Vagina (tissue), 2 donors: ENCODE measurements around the gene CCDC39. TPM values are rescaled to one million over a fixed set of nuclear protein-coding genes. Genes with fewer than 3 reads are reported as not detected.
"Not testable (repeated sequence)": the region's sequence is repeated elsewhere in the genome, so short reads cannot be mapped to it uniquely, and the experiment has no call there.

Source experiments
- DNase-seq, 2 donors: peaks; one replicate each; pipeline ENCODE4 v3.0.0-alpha.2; 2017; ENCODE audit errors: extremely low spot score in 2 of 2
- H3K27ac ChIP-seq: fragments of 200-600 bp; sonication (generic); one replicate; pipeline ENCODE4 v1.5.1; 2019
- H3K27me3 ChIP-seq: fragments of 200-600 bp; sonication (generic); one replicate; pipeline ENCODE4 v1.5.1; 2019
- H3K36me3 ChIP-seq, 2 donors: fragments of 200-600 bp; sonication (generic); one replicate each; pipeline ENCODE4 v1.5.1; 2017 to 2019
- H3K4me1 ChIP-seq: fragments of 200-600 bp; sonication (generic); one replicate; pipeline ENCODE4 v1.5.1; 2019
- H3K4me3 ChIP-seq, 2 donors: fragments of 200-600 bp; sonication (generic); 1 replicate in 1 of 2; 2 replicates in 1 of 2; pipeline ENCODE4 v1.5.1; 2016 to 2019
- H3K9me3 ChIP-seq: fragments of 200-600 bp; sonication (generic); one replicate; pipeline ENCODE4 v1.5.1; 2019
- POLR2A ChIP-seq, 2 donors: fragments of 450-650 bp; IDR thresholded peaks; one replicate each; pipeline ENCODE4 v1.6.1; 2017; ENCODE audit warnings: antibody characterized with exemption in 2 of 2, mild to moderate bottlenecking in 2 of 2, moderate library complexity in 2 of 2
- POLR2AphosphoS5 ChIP-seq, 2 donors: sonication (generic); formaldehyde crosslinking; IDR thresholded peaks; one replicate each; pipeline ENCODE4 v1.9.0; 2017; ENCODE audit warnings: antibody characterized with exemption in 2 of 2, mild to moderate bottlenecking in 2 of 2, low read depth in 1 of 2; ENCODE audit not compliant: insufficient read depth in 1 of 2
- intact Hi-C: fragments of 100-400 bp; cut with DNase I; formaldehyde crosslinking; loops from one replicate; pipeline ENCODE4 v1.15.1; 2023
- total RNA-seq: library from RNA; depleted of rRNA; stranded (reverse); fragments of >200 nt; gene quantifications from one replicate; pipeline ENCODE4 v1.2.3, GENCODE V29; 2016
- TF ChIP-seq, protein P1 (sequence below), 3 experiments: fragments of 450-650 bp in 2 of 3; fragments of 200-600 bp in 1 of 3; sonication (generic) in 1 of 3; IDR thresholded peaks; one replicate each; pipeline ENCODE4 v1.5.1; 2017 to 2019; ENCODE audit warnings: antibody characterized with exemption in 3 of 3, mild to moderate bottlenecking in 2 of 3, moderate library complexity in 2 of 3

The CCDC39 gene
- total RNA-seq, 1 donor from 2014 or later, result not detected

DNA sequence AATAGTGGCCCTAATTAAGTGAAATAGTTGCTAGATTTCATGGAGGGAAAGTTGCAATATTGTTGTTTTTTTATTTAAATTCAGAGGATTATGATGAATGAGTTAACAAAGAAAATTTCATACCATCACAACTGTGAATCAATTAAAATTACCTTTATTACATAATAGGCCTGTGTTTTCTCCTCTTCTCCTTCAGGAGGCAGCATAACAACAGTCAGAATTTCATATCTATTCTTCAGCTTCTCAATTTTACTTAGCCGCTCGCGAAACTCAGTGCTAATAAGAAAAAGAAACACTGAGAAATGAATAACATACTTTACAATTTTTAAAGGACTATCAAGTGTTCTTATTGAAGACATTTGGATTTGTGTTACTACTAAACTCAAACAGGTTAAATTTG lies 48.0 kb downstream of the CCDC39 start:
- no peaks in the 10 kb centered on the region for H3K36me3 ChIP-seq
- no peak for DNase-seq
- H3K4me1 ChIP-seq, result no peaks in the 10 kb centered on the region
- TF ChIP-seq, protein P1, sequence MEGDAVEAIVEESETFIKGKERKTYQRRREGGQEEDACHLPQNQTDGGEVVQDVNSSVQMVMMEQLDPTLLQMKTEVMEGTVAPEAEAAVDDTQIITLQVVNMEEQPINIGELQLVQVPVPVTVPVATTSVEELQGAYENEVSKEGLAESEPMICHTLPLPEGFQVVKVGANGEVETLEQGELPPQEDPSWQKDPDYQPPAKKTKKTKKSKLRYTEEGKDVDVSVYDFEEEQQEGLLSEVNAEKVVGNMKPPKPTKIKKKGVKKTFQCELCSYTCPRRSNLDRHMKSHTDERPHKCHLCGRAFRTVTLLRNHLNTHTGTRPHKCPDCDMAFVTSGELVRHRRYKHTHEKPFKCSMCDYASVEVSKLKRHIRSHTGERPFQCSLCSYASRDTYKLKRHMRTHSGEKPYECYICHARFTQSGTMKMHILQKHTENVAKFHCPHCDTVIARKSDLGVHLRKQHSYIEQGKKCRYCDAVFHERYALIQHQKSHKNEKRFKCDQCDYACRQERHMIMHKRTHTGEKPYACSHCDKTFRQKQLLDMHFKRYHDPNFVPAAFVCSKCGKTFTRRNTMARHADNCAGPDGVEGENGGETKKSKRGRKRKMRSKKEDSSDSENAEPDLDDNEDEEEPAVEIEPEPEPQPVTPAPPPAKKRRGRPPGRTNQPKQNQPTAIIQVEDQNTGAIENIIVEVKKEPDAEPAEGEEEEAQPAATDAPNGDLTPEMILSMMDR (IDR thresholded peaks at IDR 0.05), result no peak
- TF ChIP-seq POLR2A (IDR thresholded peaks at IDR 0.05) (no peak), POLR2AphosphoS5 (IDR thresholded peaks at IDR 0.05; ENCODE audit: insufficient read depth in 1 of 2, low read depth in 1 of 2) (no peak)
- no peak overlapping the region for H3K27ac ChIP-seq
- H3K9me3 ChIP-seq, result no peaks in the 10 kb centered on the region
- intact Hi-C loops, result no loop called here
- no peak overlapping the region for H3K4me3 ChIP-seq
- H3K27me3 ChIP-seq, result no peaks in the 10 kb centered on the region

- no peaks in the 10 kb centered on the region for H3K4me1 ChIP-seq
- no peak for DNase-seq
- no peaks in the 10 kb centered on the region for H3K9me3 ChIP-seq
- intact Hi-C loops, result no loop called here
- no peak overlapping the region for H3K4me3 ChIP-seq
- H3K27me3 ChIP-seq, result no peaks in the 10 kb centered on the region
- no peak overlapping the region for H3K27ac ChIP-seq
- no peak for TF ChIP-seq POLR2AphosphoS5 (IDR thresholded peaks at IDR 0.05; ENCODE audit: insufficient read depth in 1 of 2, low read depth in 1 of 2)
- no peak for TF ChIP-seq POLR2A (IDR thresholded peaks at IDR 0.05)
- TF ChIP-seq, protein P1 (IDR thresholded peaks at IDR 0.05), result no peak
- no peaks in the 10 kb centered on the region for H3K36me3 ChIP-seq
These were observed 48.9 kb downstream of the CCDC39 start for GRCh38 chr3:180630371-180630770.

DNA sequence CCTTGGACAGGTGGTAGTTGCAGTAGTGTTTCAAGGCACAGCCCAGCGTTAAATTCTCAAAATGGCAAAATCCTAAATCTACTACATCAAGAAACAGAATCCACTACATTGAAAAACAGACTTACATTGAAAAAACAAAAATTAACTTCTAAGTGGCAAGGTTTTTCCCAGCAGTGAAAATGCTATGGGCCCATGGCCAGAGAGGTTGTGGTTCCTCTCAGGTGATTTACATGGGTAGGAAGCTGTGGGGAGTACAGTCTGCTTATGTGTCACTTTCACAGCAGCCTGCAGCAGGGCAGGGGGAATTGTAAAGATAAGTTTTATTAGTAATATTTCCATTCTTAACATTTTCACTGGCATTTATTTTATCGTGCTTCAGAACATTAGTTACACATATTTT lies 52.4 kb downstream of the CCDC39 start:
- TF ChIP-seq, protein P1 (IDR thresholded peaks at IDR 0.05), result no peak
- TF ChIP-seq POLR2AphosphoS5 (IDR thresholded peaks at IDR 0.05; ENCODE audit: insufficient read depth in 1 of 2, low read depth in 1 of 2) (no peak), POLR2A (IDR thresholded peaks at IDR 0.05) (no peak)
- Histone ChIP-seq H3K4me1 (no peaks in the 10 kb centered on the region), H3K4me3 (no peak overlapping the region), H3K27ac (no peak overlapping the region), H3K27me3 (no peaks in the 10 kb centered on the region), H3K9me3 (no peaks in the 10 kb centered on the region), H3K36me3 (no peaks in the 10 kb centered on the region)
- intact Hi-C loops, result no loop called here
- no peak for DNase-seq

DNA sequence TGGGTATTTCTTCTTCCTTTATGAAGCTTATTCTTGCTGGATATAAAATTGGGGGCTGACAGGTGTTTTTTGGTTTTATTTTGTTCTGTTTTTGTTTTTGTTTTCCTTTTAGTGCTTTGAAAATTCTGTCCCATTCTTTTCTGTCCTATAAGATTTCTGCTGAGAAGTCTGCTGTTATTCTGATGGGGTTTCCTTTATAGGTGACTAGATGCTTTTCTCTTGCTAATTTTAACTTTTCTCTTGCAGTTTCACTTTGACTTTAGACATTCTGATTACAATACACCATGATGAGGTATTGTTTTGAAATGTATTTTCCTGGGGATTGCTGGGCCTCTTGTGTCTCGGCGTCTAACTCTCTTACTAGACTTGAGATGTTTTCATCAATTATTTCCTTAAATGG lies 54.6 kb downstream of the CCDC39 start:
- H3K27ac ChIP-seq, result no peak overlapping the region
- no peaks in the 10 kb centered on the region for H3K9me3 ChIP-seq
- no peak for DNase-seq
- H3K4me1 ChIP-seq, result no peaks in the 10 kb centered on the region
- TF ChIP-seq, protein P1 (IDR thresholded peaks at IDR 0.05), result no peak
- TF ChIP-seq POLR2AphosphoS5 (IDR thresholded peaks at IDR 0.05; ENCODE audit: insufficient read depth in 1 of 2, low read depth in 1 of 2), result no peak
- no peak for TF ChIP-seq POLR2A (IDR thresholded peaks at IDR 0.05)
- H3K27me3 ChIP-seq, result no peaks in the 10 kb centered on the region
- no peak overlapping the region for H3K4me3 ChIP-seq
- intact Hi-C loops, result no loop called here
- H3K36me3 ChIP-seq, result no peaks in the 10 kb centered on the region

GRCh38 chr3:180619723-180620122 lies 59.6 kb downstream of the CCDC39 start:
- H3K27me3 ChIP-seq, result no peaks in the 10 kb centered on the region
- no peak for DNase-seq
- no peaks in the 10 kb centered on the region for H3K9me3 ChIP-seq
- H3K4me1 ChIP-seq, result no peaks in the 10 kb centered on the region
- H3K4me3 ChIP-seq, result no peak overlapping the region
- TF ChIP-seq POLR2A (IDR thresholded peaks at IDR 0.05), result no peak
- no peak for TF ChIP-seq POLR2AphosphoS5 (IDR thresholded peaks at IDR 0.05; ENCODE audit: insufficient read depth in 1 of 2, low read depth in 1 of 2)
- TF ChIP-seq, protein P1 (IDR thresholded peaks at IDR 0.05), result no peak
- H3K36me3 ChIP-seq, result no peaks in the 10 kb centered on the region
- intact Hi-C loops, result no loop called here
- no peak overlapping the region for H3K27ac ChIP-seq

DNA sequence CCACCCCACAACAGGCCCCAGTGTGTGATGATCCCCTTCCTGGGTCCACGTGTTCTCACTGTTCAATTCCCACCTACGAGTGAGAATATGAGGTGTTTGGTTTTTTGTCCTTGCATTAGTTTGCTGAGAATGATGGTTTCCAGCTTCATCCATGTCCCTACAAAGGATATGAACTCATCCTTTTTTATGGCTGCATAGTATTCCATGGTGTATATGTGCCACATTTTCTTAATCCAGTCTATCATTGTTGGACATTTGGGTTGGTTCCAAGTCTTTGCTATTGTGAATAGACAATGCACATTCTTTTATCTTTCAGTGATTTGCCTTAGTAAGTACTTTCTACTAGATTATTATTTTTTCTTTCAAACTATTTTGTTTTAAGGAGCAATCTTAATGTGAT lies 60.7 kb downstream of the CCDC39 start:
- H3K27me3 ChIP-seq, H3K4me1 ChIP-seq, H3K9me3 ChIP-seq, H3K36me3 ChIP-seq, H3K27ac ChIP-seq, H3K4me3 ChIP-seq, DNase-seq, intact Hi-C loops: not testable (repeated sequence)
